OCI-LY3 (cell line): Measurements from ENCODE around the gene APOA5.

Experiments
- EZH2phosphoT487 ChIP-seq: fragments of 200-600 bp; shearing (Covaris generic); IDR thresholded peaks from 2 replicates; pipeline ENCODE4 v1.6.1; 2018; ENCODE audit warnings: antibody characterized with exemption, mixed run types, low read depth
- TF ChIP-seq, protein P1 (sequence below): fragments of 200-600, 300-600 bp; sonication (generic); IDR thresholded peaks from 2 replicates; pipeline ENCODE4 v1.5.1; 2014; ENCODE audit warnings: antibody characterized with exemption, low read length, low read depth

DNA sequence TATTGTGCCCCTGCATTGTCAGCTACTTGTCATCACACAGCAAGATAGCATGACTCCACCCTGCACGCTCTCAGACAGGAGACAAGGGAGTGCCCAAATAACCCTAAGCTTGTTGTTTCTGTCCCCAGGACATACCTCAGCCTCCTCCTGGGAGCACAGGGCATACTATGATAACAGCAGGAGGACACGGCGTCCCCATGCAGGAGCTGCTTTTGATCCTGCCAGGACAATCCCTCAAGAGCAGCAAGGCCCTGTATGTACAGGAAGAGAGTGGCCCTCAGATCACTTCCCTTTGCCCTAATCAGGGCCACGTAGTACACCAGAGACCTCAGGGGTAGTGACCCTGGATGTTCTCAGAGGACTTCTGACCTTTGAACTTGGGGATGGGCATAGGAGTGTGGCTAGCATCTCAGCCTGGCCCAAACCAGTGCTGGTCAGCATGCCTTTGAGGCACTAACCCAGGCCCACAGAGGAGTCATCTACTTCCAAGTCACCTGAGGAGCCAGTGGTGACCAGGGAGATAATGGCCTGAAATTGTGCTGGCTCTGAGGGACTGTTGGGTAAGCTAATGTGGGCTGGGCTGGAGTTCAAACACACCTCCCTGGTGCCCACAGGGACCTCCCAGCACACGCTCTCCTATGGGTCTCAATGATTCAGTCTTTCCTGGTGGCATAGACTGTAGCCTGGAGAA lies 22.2 kb upstream of the APOA5 start:
- TF ChIP-seq, protein P1, sequence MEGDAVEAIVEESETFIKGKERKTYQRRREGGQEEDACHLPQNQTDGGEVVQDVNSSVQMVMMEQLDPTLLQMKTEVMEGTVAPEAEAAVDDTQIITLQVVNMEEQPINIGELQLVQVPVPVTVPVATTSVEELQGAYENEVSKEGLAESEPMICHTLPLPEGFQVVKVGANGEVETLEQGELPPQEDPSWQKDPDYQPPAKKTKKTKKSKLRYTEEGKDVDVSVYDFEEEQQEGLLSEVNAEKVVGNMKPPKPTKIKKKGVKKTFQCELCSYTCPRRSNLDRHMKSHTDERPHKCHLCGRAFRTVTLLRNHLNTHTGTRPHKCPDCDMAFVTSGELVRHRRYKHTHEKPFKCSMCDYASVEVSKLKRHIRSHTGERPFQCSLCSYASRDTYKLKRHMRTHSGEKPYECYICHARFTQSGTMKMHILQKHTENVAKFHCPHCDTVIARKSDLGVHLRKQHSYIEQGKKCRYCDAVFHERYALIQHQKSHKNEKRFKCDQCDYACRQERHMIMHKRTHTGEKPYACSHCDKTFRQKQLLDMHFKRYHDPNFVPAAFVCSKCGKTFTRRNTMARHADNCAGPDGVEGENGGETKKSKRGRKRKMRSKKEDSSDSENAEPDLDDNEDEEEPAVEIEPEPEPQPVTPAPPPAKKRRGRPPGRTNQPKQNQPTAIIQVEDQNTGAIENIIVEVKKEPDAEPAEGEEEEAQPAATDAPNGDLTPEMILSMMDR = no peak
- no peak for TF ChIP-seq EZH2phosphoT487
